HG03025 (cell line): Measurements from ENCODE around the gene CD52.

Experiments
- ATAC-seq: cut with Tn5 transposase; IDR thresholded peaks from one replicate; pipeline ENCODE4 v1.9.1; 2021; ENCODE audit warnings: mild to moderate bottlenecking, moderate library complexity; ENCODE audit not compliant: unreplicated experiment, low FRiP score

Gene CD52, protein sequence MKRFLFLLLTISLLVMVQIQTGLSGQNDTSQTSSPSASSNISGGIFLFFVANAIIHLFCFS

DNA sequence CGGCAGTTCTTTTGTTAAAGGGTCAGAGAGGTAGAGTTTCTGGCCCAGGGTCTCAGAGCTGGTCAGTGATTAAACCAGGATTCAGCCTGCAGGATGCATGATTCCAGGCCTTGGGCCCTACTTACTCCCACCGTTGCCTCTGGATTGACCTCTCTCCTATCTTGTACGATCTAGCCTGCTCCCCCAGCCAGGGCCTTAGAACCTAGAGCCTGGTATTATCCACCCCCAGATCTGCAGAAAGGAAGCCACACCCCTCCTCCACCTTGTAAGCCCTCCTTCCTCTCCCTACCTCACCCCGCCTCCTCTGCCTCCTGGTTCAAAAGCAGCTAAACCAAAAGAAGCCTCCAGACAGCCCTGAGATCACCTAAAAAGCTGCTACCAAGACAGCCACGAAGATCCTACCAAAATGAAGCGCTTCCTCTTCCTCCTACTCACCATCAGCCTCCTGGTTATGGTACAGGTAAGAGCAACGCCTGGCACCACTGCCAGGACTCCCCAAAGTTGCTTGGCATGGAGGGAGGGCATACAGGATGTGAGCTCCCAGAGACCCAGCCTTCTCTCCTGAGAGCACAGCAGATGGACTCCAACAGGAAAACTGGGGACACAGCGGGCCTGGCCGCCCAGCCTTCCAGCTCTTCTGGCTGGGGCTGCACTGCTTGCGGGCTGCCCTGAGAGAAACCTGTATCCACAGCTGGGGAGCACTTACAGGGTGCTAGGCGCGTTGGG lies at the start of gene CD52:
Gene CD52, plus strand, starts transcription at position 347 of the 726 bp plus-strand sequence. Its CDS starts 60 bp downstream, at position 407.
- no peak for ATAC-seq

DNA sequence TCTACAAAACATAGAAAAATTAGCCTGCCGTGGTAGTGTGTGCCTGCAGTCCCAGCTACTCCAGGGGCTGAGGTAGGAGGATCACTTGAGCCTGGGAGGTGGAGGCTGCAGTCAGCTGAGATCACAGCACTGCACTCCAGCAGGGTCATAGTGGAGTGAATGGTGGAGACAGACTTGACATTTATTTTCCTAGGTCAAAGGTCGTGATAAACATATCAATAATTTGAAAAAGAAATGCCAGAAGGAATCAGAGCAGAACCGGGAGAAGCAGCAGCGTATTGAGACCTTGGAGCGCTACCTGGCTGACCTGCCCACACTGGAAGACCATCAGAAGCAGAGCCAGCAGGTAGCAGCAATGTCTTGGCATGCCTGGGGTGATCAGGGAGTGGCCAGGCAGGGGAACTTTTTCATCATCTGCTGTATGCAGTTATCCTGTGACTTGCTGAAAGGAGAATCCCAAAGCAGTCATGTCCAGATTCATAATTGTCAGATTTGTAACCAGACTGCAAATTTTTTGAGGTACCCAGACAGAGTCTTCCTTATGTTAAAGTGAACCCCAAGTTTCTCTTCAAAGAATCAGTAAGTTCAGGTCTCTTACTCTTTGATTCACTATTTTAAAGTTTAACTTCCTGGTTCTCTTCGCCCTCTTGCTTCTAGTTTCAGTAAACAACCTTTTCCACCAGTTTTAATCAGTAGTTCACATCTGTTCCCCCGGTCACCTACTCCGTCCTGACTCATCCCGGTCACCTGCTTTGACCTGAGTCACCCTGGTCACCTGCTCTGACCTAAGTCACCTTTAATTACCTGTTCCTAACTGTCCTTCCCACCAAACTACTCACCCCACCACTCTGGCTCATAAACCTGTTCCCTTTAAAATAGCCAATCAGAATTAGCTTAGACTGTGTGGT lies 49.2 kb upstream of the CD52 start:
- ATAC-seq, result no peak

DNA sequence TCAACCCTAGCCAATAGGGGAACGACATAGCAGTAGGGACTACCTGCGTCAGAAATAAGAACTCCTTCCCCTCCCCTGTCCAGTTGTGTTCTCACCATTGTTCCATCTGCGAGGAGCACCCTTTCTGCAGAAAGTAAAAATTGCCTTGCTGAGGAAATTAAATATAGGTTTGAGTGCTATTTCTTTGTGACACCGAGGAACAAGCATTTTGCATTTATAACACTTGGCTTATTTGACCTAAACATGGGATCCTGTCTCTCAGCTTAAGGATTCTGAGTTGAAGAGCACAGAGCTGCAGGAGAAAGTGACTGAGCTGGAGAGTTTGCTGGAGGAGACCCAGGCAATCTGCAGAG lies 48.6 kb upstream of the CD52 start:
- ATAC-seq, result no peak

DNA sequence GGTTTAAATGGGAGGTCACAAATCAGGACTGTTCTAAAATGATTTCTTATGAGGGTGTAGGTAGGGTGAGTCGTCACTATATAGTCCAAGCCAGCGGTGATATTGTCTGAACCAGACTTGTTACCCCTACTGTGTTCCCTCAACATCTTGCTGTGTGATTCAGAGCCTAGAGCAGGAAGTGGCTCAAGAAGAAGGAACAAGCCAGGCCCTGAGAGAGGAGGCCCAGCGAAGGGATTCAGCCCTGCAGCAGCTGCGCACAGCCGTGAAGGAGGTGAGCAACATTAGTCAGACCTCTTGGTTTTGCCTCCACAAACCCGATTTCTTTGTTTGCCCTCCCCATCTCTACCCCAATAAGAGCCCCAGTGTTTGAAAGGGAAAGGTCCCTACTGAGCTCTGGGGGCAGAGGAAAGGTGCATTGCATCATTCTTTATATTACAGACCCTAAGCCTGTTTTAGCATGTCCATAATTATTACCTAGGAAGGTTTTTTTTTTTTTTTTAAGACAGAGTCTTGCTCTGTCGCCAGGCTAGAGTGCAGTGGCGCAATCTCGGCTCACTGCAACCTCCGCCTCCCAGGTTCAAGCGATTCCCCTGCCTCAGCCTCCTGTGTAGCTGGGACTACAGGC lies 42.8 kb upstream of the CD52 start:
- no peak for ATAC-seq

DNA sequence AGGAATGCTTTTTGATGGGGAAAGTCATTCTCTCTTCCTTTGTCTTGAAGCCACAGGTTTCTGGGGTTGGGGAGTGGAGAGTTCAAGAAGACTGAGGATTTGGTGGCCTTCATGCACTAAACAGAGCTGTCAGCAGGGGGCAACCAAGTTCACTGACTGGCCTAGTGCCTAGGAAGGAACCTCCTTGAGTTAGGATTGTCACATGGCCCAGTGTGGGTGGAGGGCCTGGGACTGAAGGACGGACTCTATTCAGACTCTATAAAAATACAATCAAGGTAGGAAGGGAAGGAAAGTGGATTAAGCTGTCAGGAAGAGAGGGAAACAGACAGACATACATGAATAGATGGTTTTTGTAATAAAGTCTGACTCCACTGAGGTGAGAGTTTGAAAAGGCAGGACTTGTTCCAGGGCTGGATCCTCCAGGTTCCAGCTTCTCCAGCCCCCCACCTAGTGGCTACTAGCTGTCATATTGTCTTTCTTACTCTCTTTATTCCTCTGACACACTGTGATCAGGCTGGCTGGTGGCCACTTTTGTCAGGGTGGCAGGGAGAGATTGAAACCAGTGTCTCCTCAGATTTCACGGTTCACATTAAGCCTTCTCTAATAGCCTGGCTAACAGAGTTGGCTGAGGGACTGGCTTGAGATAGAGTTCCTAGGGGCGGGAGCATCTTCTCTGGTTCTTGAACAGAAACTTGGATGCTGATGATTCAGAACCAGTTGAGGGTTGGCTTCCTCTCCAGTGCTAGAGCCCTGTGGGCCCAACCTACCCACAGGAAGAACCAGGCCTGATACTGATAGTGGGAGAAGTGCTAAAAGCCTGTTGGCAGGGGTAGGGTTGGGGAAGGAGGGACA lies 42.0 kb upstream of the CD52 start:
- no peak for ATAC-seq

DNA sequence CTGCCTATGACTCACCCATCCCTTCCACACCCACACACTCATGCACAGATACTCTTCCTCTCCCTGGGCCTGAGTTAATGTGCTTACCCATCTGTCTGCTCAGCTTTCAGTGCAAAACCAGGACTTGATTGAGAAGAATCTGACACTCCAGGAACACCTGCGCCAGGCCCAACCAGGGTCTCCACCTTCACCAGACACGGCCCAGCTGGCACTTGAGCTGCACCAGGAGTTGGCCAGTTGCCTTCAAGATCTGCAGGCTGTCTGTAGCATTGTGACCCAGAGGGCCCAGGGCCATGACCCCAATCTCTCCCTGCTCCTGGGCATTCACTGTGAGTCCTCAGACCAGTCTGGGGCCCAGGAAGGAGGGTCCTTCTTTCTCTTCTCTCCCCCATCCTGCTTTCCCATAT lies 41.3 kb upstream of the CD52 start:
- no peak for ATAC-seq

DNA sequence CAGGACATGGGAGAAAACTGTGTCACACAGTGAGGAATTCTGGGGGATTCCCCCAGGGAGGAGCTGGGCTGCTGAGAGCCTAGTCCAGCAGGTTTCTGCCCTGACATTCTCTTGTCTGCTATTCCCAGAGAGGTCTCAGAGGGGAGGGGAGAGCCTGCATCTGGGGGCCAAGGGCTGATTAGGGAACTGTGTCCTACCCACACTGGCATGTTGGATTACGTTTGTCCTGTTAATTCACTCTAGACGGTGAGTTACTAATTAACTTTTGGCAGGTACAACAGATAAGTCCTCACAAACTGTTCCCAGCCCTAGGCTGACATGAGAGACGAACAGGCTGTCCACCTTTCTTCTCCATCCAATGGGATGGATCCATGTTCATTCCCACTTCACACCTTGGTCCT lies 40.5 kb upstream of the CD52 start:
- no peak for ATAC-seq

DNA sequence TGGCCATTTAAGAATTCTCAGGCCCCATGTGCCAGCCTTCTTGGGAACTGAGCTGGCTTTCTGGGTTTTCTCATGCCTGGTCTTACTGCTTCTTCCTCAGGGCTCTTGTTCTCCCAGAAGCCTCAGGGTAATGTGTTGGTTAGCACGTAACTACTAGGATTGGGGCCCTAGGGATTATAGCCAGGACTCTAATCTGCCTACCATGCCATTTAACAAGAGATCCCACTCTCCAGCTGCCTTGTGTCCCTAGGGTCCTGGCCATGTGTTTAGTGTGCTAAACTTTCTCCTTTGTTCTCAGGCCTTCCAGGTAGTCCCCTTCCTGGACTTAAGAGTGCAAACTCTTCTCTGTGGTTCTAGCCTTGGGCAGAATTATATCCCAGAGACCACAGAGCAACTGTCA lies 40.0 kb upstream of the CD52 start:
- ATAC-seq, result no peak

DNA sequence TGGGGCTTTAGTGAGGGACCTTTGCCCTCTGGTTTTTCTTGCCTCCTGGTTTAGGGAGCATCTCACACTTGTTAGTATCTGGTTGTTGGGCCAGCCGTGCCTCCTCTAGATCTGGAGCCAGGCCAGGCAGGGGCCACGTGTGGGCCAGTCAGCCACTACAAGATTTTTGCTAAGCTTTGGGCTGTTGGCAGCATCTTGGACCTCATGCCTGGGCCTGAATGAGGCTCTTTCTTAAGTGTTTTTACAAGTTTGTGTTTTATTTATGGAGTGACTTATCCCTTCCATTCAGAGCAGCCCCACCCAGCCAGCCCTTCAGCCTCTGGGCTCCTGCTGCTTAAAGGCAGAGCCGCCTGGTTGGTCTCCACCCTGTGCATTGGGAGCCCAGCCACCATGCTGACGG lies 39.5 kb upstream of the CD52 start:
- ATAC-seq, result no peak

DNA sequence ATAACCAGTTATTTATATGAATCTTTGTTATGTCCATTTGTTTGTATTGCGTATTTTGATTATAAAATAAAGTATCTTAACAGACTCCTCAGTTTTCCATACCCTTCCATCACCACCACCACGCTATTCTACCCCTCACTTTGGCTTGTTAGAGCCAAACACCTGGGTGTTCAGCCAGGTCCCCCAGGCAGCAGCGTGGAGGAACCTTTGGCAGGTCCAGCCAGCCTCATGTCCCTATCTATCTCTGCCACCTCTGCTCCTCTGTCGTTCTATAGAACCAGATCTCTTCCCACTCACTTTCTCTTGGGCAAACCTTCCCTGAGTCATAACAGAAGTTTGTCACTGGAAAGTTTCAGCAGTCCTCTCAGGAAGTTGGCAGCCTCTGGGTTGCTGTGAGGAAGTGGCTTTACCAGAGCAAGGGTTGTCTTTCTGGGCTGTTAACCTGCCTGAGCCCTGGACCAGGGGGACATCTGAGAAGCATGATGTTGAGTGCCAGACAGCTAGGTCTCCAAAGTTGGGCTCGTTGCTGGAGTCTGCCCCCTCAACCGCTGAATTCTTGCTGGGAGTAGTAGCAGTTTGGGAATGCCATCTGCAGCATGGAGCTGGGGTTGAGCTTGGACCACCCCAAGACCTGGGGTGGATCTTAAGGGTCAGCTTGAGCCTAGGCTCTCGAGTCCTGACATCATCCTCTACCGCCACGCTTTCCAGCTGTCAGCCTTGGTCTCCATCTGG lies 38.9 kb upstream of the CD52 start:
- ATAC-seq, result no peak

DNA sequence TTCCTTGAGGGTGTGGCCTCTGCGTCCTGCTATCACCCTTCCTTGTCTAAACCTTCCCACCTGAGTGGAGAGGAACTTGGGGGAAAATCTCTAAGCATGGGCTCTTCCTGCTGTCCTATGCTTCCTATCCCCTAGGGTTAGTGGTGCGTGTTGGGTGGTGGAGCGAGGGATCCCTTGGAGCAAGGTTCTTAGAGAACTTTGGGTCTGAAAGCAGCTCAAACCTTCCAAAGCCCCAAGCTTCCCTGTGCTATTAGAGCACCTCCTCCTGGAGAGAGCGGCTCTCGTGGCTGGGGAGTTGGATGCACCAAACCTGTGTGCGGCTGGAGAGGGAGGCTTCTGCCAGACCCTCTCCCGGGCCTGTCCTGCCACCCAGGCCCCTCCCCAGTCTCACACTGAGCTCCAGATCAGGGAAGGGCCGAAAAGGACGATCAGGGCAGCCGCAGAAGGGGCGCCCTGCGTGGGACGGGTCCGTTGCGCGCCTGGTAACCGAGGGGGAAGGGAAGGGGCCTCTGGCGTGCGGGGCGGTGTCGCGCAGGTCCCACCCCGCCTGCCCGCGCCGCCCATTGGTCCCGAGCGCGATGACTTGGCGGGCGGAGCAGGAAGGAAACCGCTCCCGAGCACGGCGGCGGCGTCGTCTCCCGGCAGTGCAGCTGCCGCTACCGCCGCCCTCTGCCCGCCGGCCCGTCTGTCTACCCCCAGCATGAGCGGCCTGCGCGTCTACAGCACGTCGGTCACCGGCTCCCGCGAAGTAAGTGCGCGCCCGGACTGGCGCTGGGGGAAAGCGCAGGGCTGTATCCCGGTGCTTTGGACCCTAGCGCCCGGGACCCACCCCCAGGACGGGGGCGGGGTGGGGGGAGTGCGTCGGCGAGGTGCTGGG lies 38.1 kb upstream of the CD52 start, which contains the start of gene SH3BGRL3:
Gene SH3BGRL3, plus strand, starts transcription at position 631 of the 877 bp plus-strand sequence. Its CDS starts 70 bp downstream, at position 701.
- ATAC-seq, result peak; percentile 57

DNA sequence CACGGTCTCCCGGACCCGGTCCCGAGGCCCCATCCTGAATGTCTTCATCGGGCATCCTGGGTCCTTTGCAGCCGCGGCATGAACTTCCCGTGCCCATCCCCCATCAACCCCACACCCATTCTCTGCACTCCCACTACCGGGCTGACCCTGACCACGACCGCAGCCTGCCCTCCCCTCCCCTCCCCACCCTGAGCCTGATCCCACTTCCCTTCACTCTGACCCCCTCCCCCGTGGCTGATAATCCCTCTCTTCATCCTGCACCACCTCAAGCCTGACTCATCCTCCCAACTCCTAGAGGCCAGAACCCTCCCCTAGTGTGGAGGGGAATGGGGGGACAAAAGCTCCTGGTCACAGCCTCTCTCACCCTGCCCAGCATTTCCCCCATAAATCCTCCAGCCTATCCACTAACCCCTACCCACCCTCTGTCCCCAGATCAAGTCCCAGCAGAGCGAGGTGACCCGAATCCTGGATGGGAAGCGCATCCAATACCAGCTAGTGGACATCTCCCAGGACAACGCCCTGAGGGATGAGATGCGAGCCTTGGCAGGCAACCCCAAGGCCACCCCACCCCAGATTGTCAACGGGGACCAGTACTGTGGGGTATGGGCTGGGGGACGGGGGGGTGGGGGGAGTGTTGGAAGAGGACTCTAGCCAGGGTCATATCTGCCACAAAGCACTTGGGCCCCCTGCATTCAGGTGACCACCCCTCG lies 37.3 kb upstream of the CD52 start:
- ATAC-seq, result no peak

DNA sequence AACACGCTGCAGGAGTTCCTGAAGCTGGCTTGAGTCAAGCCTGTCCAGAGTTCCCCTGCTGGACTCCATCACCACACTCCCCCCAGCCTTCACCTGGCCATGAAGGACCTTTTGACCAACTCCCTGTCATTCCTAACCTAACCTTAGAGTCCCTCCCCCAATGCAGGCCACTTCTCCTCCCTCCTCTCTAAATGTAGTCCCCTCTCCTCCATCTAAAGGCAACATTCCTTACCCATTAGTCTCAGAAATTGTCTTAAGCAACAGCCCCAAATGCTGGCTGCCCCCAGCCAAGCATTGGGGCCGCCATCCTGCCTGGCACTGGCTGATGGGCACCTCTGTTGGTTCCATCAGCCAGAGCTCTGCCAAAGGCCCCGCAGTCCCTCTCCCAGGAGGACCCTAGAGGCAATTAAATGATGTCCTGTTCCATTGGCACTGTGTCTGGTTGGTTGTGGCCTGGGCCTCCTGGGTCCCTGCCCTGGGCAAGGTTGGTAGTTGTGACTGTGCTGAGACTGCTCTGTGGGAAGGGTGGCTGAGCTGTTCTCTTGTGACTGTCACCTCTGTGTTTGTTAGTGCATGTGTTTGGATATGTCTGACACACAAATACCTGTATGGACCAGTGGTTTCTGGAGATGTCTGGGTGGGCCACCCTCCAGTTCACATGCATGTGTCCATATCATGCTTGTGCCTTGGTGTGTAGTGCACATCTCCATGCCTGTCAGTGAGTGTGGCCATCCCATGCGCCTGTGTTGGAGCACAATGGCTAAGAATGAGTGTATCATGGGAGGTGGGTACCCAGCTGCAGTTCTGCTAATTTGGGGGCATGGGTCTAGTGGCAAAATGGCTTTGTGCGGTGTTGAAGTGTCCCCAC lies 36.4 kb upstream of the CD52 start:
- no peak for ATAC-seq

DNA sequence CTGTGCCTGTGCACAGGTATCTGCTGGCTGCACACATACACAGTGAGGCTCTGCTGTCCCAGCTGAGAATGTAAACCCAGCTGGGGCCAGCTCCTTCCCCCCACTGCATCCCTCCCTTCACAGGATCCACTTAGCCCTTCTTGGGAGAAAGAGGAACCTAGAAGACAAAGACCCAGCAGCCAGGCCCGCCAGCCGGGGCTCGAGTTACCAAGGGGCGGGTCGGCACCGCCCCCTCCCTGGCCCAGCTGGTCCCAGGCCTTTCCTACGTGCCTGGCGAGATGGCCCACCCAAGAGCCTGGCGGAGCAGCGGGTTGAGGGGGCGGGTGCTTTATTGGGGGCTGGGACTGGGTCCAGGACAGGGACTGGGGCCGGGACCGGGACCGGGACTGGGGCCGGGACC lies 35.8 kb upstream of the CD52 start:
- no peak for ATAC-seq

DNA sequence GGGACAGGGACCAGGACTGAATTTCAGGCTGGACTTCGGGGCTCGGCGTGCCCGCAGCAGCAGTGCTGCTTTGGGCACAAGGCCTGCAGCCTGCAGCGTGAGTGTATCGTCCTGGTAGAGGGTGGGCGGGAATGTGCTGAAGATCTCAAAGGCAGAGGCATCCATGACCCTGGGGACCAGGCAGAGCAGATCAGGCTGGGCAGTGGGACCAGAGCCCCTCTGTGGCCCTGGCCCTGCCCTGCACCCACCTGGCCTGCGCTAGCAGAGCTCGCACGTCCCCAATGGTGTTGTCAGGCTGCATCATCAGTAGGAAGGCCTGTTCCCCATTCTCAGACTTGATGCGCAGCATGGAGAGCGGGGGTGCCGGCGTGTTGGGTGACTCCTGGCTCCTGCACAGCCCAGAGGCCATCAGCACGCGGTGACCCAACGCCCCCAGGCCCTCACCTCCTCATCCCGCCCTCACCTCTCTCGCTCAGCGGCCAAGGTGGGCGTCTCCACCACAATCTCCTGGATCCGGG lies 35.3 kb upstream of the CD52 start:
- ATAC-seq, result no peak

DNA sequence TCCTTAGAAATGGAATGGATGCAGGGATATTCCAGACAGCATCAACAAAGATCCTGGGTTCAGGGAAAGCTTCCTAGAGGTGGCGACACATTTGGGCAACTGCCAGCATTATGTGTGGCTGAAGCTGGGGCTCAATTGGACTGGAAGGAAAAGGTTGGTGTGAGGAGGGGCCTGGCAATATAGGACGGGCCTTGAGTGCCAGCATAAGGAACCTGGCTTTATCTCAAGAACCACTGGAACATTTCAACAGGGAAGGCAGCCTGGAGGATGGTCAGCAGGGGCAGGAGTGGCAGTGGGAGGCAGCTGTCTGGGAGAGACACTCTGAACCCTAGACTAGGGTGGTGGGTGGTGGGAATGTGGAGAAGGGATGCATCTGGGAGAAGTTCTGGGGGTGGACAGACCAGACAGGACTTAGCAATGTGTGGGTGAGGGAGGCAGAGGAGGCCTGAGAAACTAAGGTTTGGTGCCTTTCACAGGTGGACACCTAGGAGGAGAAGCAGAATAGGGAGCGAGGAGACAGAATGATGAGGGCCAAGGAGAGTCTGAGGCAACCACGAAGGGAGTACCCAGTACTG lies 34.4 kb upstream of the CD52 start:
- ATAC-seq, result no peak
